GM18505 (cell line): ENCODE measurements around the gene LARGE1.

ENCODE experiments used
- ATAC-seq: cut with Tn5 transposase; IDR thresholded peaks from one replicate; pipeline ENCODE4 v1.9.1; 2021; ENCODE audit not compliant: unreplicated experiment
- POLR2A ChIP-seq: IDR thresholded peaks from 4 replicates; pipeline ENCODE4 v1.6.1; 2011; ENCODE audit warnings: borderline replicate concordance; ENCODE audit not compliant: insufficient read depth, insufficient read length; ENCODE audit errors: extremely low read depth

The LARGE1 gene

GRCh38 chr22:33325232-33326004 is 594.9 kb downstream of the LARGE1 start:
- ATAC-seq, result peak; percentile 75
- TF ChIP-seq POLR2A, result peak; percentile 52

DNA sequence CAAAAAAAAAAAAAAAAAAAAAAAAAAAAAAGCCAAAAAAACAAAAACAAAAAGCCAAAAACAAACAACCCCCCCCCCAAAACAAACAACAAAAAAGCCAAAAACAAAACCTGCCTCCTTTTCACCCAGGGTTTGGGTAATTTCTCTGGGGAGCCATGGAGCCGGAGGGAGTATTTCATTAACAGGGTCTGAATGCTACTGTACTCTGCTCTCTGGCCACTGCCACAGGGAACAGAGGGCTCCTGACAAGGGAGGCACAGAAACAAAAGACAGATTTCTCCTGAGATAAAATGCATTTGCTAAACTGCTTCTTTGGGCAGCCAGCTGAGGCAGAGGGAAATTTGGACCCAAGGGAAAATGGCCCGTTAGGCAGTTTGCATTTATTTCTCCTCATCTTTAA is 596.0 kb downstream of the LARGE1 start:
- TF ChIP-seq POLR2A, result no peak
- no peak for ATAC-seq

GRCh38 chr22:33321466-33321865 is 598.8 kb downstream of the LARGE1 start:
- TF ChIP-seq POLR2A, result no peak
- ATAC-seq, result no peak

DNA sequence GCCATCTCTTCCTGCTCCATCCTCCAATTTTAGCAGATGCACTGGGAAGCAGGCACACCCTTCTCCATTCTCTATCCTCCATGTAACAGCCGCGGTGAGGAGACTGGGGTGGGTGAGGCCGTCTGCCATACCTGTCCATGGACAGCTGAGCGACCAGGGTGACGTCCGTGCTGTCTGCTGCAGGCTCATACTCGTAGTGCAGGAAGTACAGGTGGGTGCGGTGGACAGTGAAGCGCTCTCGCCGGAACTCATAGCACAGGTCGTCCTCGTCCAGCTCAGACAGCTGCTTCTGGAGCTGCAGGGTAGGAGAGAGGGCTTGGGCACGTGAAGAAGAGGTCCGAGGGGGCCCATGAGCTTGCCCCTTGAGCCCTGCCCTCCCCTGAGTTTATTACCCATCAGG is 604.3 kb downstream of the LARGE1 start:
- no peak for TF ChIP-seq POLR2A
- ATAC-seq, result no peak

- TF ChIP-seq POLR2A, result no peak
- ATAC-seq, result no peak
Measured at GRCh38 chr22:33315117-33315516, 605.2 kb downstream of the LARGE1 start.

GRCh38 chr22:33314316-33314715 is 606.0 kb downstream of the LARGE1 start:
- no peak for TF ChIP-seq POLR2A
- ATAC-seq, result no peak

- TF ChIP-seq POLR2A, result no peak
- no peak for ATAC-seq
Measured at GRCh38 chr22:33303099-33303498, 617.2 kb downstream of the LARGE1 start.

DNA sequence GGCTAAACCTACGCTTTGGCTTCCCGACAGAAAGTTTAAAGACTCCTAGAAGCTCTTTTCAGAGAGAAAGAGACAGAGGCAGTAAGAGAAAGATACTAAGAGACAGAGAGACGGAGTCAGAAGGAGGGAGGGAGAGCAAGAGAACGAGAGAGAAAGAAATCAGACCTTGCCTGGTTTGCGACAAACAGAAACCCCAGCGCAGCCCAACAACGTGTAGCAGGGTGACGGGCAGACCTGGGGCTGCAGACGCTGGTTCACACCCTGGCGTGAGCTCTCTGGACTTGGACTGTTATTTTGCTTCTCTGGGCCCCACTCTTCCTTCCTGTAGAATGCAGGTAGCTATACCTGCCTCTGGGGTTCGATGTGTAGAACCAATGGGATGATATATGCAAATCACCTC is 617.7 kb downstream of the LARGE1 start:
- ATAC-seq, result no peak

DNA sequence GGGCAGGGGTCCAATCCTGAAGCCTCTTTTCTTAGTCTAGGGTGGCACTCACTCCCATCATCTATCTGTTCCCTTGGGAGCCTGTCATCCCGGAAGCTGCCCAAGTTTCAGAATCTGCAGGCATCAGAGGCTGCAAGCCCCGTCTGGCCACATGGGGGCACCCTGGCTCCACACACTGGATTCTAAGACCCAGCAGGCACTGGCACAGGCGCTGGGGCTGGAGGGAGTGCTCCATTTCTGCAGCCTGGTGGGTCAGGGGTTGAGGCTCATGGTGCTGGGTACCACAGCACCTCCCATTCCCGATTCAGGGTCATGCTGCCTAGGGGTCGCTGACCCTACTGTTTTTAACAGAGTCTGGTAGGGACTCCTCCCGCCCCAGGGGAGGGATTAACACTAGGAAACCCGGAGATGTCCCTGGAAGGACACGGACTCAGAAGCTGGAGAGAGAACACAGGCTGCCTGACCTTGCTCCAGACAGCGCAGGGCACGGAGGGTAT is 618.2 kb downstream of the LARGE1 start:
- no peak for TF ChIP-seq POLR2A
- no peak for ATAC-seq

More for the DNA sequence above, 617.7 kb downstream of the LARGE1 start:
- TF ChIP-seq POLR2A, result no peak

DNA sequence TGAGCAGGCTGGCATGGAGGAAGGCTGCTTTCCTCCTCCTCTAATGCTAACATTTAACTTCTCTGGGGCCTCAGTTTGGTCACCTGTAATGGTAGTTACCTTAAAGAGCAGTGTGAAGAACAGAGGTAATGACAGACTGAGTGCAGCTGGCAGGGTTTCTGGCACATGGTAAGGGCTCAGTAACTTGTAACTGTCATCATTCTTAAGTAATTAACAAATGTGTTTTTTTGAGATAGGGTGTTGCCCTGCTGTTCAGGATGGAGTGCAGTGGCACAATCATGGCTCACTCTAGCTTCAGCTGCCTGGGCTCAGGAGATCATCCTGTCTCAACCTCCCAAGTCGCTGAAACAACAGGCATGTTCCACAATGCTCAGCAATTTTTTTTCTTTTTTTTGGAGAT is 620.1 kb downstream of the LARGE1 start:
- ATAC-seq, result no peak
- TF ChIP-seq POLR2A, result no peak

- peak; percentile 36 for TF ChIP-seq POLR2A
- ATAC-seq, result peak; percentile 79
Measured at GRCh38 chr22:33299245-33299956, 620.9 kb downstream of the LARGE1 start.

GRCh38 chr22:33296941-33297340 is 623.3 kb downstream of the LARGE1 start:
- ATAC-seq, result no peak
- no peak for TF ChIP-seq POLR2A

DNA sequence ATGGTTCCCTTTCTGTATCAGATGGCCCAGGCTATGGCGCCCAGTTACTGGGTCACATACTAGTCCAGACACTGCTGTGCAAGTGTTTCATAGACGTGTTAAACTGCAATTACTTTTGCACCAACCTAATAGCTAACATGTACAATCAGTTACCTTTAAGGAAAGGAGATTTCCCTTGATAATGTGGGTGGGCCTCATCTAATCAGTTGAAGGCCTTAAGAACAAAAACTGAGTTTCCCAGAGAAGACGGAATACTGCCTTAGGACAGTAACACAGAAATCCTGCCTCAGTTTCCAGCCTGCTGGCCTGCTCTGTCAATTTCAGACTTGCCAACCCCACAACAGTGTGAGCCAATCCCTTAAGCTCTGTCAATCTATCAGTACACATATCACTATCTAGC is 632.2 kb downstream of the LARGE1 start:
- TF ChIP-seq POLR2A, result no peak
- no peak for ATAC-seq

DNA sequence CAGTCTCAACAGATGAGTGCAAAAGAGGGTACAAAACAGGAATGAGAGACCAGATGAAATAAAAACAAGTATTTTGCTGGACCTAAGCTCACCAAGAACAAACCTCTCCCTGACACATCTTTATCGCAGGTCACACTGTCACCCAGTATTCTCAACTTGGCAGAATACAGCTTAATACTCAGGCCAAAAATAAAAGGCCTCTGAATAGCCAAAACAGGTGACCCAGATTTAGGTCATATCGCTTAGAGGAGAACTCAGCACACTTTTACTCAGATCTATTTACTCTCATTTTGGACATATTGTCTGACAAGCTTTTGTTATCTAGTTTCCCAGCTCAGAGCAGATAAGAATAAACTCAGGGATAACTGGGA is 645.2 kb downstream of the LARGE1 start:
- ATAC-seq, result no peak
- TF ChIP-seq POLR2A, result no peak
